ENCODE measurements around the gene SERINC3.

Gene SERINC3

GRCh38 chr20:44532981-44533331 is 11.1 kb upstream of the SERINC3 start:
- no peak for DNase-seq (ENCODE audit: low read depth)

DNA sequence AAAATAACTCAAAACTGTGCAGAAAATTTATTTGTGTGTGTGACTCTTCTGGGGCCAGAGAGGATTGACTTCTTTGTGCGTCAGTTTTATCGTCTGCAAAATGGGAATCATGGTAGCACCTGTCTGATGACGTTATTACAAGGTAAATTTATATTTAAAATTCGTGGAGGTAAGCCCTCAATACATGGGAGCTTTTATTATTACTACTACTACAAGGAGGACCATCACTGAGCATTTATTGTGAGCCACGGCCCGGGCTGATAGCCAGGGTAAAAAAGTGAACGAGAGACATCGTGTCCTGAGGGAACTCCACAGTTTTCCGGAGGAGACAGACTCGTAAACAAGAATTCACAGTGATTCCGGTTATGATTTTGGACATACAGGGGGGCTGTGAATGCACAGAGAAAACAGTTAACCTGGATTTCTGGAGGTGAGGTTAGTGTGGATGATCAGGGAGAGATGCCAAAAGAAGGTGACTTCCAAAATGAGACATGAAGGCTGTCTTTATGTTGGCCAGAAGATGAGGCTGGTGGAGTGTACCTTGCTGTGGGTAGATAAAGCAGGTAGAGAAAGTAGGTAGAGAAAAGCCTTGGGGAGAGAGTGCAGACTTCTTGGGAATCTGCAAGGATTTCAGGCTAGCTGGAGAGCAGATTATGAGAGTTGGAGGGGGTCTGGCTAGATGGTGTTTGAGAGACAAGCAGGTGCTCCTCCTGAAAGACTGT is 10.6 kb upstream of the SERINC3 start:
- DNase-seq (ENCODE audit: low read depth) = no peak

GRCh38 chr20:44528309-44528708 is 6.4 kb upstream of the SERINC3 start:
- DNase-seq (ENCODE audit: low read depth) = no peak

DNA sequence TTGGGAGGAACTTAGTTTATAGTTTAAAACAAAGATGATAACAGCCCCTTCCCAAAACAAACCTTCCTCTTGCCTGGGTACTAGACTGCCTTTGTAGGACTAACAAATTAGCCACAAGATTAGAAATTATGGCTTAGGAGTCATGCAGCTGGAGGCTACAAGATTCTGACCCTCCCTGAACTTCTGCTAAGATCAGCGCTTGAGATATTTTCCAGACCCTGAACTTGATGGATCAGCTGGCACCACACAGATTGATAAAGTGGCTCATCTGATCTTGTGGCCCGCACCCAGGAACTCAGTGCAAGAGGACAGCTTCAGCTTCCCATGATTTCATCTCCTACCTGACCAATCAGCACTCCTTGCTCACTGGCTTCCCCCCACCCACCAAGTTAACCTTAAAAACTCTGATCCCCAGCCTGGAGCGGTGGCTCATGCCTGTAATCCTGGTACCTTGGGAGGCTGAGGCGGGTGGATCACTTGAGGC is 5.9 kb upstream of the SERINC3 start:
- DNase-seq (ENCODE audit: low read depth) = no peak

GRCh38 chr20:44526129-44526528 is 4.3 kb upstream of the SERINC3 start:
- no peak for DNase-seq (ENCODE audit: low read depth)

DNA sequence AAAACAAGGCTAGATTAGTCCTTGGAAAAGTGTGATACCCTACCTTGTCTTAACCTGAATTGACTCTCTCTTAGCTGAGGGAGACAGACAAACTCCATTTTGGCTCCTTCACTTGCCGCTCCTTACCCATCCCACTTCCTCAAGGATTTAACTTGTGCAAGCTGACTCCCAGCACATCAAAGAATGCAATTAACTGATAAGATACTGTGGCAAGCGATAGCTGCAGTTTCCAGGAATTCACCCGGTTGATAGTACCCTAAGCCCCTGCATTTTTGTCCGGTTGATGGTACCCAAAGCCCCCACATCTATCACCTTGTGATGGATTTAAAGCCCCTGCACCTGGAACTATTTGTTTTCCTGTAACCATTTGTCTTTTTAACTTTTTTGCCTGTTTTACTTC is 1.9 kb upstream of the SERINC3 start:
- DNase-seq (ENCODE audit: low read depth) = no peak

GRCh38 chr20:44522841-44523240 is 971 bp upstream of the SERINC3 start:
- DNase-seq (ENCODE audit: low read depth) = no peak

- DNase-seq (ENCODE audit: low read depth) = no peak
These were observed 989 bp downstream of the SERINC3 start for GRCh38 chr20:44520881-44521280.

GRCh38 chr20:44518248-44518647 is 3.6 kb downstream of the SERINC3 start:
- no peak for DNase-seq (ENCODE audit: low read depth)

DNA sequence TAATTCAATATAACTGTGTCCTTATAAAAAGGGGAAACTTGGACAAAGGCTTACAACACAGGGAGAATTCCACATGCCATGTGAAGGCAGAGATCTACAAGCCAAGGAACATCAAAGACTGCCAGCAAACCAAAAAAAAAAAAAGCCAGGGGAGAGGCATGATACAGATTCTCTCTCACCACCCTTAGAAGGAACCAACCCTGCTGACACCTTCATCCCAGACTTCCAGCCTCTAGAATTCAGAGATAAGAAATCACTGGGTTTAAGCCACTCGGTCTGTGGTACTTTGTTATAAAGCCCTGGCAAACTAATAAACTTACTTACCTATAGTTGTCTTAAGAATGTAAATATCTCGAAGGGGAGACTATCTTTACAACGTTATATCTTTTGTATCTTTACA is 4.4 kb downstream of the SERINC3 start:
- no peak for DNase-seq (ENCODE audit: low read depth)

- no peak for DNase-seq (ENCODE audit: low read depth)
These were observed 5.4 kb downstream of the SERINC3 start for GRCh38 chr20:44516491-44516890.

DNA sequence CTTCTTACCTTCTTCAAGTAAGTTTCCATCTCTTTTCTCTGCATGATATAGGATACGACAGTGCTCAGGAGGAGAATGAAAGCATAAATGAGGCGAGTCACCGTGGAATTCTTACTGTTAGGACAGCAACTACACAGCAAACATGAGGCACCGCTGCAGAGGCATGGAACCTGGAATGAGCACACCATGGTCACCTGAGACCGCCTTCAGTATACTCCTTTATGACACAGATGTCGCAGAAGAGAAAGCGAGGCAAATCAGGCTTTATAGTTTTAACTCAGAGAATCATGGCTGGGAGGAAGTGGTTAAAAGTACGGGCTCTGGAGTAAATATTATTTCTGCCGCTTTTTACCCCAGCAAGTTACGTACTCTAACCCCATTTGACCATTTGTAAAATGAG is 8.0 kb downstream of the SERINC3 start:
- no peak for DNase-seq (ENCODE audit: low read depth)

DNA sequence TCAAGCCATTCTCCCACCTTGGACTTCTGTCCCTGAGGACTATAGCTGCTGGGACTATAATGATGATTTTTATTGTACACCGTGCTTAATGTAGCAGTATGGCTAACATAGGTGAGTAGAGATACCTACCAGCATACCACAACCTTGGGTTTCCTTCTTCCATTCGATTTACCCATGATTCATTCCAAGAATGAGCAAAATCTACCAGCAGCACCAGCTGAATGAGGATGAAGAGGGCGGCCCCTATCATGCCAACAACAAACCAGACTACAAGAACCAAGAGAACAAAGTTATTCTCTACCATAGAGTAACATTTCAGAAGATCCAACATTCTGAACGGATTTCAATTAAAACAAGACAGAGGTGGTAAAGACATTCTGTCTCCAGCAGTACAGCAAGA is 12.1 kb downstream of the SERINC3 start:
- no peak for DNase-seq (ENCODE audit: low read depth)

DNA sequence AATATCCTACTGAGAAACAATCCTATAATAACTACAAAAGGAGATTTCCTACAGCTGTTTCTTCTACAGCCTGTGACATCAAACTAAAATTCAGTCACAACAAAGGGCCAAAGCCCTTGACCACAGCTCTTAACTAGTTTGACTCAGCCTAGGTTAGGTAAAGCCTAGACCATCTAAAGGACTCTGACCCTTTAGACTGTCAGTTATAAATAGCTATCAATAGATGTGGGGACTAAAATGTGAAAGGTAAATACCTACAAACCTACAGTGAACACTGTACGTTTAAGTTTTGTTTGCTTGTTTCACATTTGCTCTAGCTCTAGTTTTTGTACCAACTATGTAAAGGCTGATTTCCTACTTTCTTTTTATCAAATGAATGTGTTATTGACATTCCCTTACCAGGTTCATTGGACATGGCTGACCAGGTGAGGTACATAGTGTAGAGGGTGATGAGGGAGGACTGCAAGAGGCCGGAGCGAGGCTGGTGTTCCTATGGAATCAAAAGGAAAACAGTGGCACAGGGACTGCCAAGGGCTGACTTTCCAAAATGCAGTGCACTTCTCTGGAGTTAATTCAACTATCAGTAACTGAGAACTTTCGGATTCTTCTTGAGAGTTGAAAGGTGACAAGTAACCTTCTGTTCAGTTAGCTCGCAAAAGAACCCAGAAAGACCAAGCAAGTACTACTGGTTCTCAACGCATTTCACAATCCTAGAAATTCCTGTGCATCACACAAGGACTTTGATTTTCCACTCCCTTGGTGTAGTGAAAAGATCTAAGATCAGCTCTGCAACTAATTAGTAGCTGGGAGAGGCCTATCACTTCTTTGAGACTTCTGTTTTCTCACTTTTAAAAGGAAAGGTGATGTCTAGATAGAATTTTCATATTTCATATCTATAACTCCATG is 17.2 kb downstream of the SERINC3 start:
- DNase-seq (ENCODE audit: low read depth) = no peak

GRCh38 chr20:44502968-44503367 is 18.9 kb downstream of the SERINC3 start:
- no peak for DNase-seq (ENCODE audit: low read depth)

DNA sequence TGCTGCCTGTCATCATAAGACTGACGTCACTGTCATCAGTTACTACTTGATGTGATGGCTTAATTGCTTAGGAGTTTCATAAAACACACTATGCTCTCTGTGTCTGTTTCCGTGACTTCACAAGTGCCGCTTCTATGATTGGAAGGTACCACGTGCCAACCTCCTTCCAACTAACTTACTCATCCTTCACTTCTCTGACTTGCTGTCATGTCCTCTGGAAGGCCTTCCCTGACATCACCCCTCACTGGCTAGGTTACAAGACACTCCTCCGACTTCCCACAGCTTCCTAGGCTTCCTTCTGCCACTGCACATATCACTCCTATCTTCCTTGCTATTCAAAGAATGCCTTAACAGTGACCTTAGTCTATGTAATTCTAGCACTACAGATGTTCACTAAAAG is 20.4 kb downstream of the SERINC3 start:
- DNase-seq (ENCODE audit: low read depth) = no peak

- DNase-seq (ENCODE audit: low read depth) = no peak
These were observed 21.6 kb downstream of the SERINC3 start for GRCh38 chr20:44500221-44500620.

DNA sequence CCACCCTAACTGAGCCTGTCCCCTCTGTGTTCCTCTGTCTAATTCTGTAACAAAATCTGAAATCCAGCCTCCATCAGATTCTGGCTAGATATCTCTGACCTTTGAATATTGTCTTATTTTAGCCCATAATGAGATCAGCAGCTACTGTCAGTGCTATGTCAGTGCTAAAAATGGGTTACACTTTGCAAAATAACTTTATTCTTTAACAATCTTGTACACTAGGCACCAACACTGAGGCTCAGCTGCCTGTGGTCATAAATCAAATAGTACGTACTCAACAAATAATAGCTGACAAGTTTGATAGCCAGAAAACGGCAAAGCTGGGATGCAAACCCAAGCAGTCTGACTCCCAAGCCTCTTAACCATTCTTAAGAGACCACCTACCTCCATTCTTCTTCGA is 24.1 kb downstream of the SERINC3 start:
- no peak for DNase-seq (ENCODE audit: low read depth)

- no peak for DNase-seq (ENCODE audit: low read depth)
These were observed 24.9 kb downstream of the SERINC3 start for GRCh38 chr20:44496976-44497375.

- DNase-seq (ENCODE audit: low read depth) = no peak
These were observed 25.9 kb downstream of the SERINC3 start for GRCh38 chr20:44495802-44496481.

GRCh38 chr20:44495257-44495656 is 26.6 kb downstream of the SERINC3 start:
- DNase-seq (ENCODE audit: low read depth) = no peak

DNA sequence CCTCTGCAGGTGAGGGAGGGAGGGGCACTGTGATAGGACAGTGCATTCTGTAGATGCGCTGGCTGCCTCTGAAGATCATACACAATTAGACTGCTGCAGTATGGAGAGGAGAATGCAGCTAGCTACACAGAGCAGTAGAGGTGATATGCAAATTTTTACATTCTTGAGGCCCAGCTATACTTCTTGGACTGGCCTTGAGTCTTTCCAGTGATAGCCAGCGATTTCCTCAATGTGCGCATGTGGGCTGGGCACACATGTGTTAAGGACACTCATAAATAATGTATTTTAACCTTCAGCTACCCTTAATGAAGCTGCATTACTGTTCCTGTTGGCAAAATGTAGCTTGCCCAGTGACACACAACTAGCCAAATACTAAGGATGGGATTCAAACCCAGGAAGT is 27.2 kb downstream of the SERINC3 start:
- no peak for DNase-seq (ENCODE audit: low read depth)

- DNase-seq (ENCODE audit: low read depth) = no peak
These were observed 27.6 kb downstream of the SERINC3 start for GRCh38 chr20:44494266-44494665.
